Measurements from ENCODE around the gene PDCD10.

Gene PDCD10

GRCh38 chr3:167671878-167672427, 62.7 kb downstream of the PDCD10 start:
- DNase-seq = no peak

- no peak for DNase-seq
These were observed 65.0 kb downstream of the PDCD10 start for GRCh38 chr3:167669699-167670098.

- no peak for DNase-seq
These were observed 66.0 kb downstream of the PDCD10 start for GRCh38 chr3:167668651-167669050.

DNA sequence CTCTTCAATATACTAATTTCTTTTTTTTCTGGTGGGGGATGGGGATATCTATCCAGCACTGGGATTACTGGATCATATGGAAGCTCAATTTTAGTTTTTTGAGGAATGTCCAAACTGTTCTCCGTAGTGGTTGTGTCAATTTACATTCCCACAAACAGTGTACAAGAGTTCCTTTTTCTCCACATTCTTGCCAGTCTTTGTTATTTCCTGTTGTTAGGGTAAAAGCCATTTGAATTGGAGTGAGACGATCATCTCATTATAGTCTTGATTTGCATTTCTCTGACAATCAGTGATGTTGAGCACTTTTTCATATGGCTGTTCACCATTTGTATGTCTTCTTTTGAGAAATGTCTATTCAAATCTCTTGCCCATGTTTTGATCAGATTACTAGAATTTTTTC, 68.1 kb downstream of the PDCD10 start:
- DNase-seq = no peak

- DNase-seq = no peak
These were observed 71.7 kb downstream of the PDCD10 start for GRCh38 chr3:167662919-167663400.

DNA sequence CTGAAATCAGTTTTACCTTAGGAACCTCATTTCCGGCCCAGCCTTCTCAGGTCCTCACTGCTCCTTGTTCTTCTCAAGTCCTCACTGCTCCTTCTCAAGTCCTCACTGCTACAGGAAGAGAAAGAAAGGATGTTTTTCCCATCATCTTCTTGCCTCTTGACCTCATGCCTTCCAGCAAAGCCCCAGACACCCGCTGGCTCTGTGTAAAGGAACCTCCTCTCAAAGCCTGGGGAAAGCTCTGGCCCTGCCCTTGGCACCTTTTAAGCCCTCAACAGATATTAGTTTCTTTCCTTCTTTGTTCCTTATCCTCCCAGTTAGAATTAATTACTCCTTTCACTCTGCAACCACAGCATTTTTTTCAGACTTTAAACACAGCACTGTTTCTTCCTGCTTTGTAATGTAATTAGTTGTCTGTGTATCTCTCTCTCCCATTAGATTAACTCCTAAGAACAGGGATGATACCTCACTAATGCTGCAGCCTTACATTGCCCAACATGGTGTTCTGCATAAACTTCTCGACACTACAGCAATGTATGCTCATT, 76.9 kb downstream of the PDCD10 start:
- no peak for DNase-seq

DNA sequence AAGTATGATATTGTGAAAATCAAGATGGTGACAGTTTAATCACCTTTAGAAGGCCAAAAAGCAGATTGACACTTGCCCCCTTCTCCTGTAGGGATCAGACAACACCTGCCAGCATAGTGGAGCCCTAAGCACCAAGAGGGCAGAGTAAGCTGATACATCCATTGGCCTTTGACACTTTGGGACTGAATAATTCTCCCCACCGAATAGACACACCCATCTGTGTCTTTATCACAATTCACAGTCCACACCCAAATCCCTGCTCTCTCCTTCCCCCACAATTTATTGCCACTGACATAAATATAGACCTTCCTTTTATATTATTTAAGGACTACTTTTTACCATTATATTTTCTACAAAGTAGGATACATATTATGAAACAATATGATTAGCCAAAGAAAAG, 77.9 kb downstream of the PDCD10 start:
- DNase-seq = no peak

DNA sequence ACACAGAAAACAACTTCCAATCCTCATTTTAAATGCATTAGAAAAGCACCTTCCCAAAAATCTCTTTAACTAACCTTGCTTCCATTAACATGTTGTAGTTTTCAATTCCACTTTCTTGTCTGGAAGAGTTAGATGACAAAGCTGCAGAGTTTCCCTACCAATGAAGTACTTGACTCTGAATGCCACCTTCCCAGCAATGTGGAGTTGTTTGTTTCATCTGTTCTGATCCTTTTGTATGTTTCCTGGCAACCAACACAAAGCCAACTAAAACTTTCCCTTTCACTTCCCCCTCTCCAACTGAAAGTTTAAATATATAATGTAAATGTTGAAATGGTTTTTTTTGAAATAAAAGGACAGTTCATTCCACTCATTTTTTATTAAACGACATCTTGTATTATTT, 80.9 kb downstream of the PDCD10 start, which contains the start of gene WDR49:
TSS of gene WDR49 (minus strand) at position 183 of the 400 bp plus-strand sequence. CDS start 517 bp downstream, outside the sequence.
- DNase-seq = no peak

DNA sequence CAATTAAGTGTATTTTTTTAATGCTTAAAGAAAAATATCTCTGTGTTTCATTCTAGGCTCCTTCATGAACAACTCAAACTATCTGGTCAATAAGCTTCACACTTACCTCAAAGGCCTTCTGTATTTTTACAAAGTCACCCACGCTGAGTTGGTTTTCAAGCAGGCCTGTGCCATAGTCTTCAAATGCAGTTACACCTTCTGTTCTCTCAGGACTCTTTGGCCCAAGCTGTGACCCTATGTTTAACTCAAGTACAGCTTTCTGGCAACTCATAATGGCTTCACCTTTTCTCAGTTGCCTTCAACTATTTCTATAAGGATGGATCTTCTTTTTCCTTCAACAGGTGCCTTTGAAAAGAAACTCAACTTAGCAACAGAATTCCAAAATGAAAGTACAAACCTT, 81.5 kb downstream of the PDCD10 start:
- no peak for DNase-seq

DNA sequence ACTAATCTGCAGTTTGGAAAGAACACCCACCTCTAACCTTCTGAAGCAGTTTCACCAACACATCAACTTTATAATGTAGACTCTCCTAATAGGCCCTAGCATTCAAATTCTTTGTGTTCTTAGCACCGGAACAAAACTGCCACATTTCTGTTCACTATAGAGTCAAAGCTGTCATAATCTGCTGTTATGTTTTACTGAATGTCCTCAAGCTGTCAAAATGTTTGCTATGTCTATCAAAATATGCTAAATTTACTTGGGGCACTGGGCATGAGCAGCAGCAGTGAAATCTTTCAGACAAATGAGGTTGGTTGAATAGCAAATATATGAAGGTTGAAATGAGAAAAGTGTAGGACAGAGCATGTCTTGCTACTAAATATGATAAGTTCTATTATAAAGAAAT, 82.9 kb downstream of the PDCD10 start:
- no peak for DNase-seq

DNA sequence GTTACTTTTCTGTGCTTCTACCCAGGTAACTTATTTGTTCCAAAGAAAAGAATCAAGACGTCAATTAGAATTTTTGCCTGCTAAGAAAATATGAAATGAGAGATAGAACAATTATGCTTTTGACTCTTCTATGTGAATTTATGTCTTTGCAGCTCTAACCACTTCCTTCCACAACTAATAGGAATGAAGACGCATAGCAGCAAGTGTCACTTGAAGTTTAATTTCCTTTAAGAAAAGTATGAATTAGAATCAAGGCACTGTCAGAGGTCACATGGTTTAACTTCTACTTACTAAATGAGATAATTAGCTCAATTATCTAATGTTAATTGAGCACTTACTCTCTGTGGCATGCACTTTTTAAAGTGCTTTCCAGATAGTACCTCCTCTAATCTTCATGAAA, 84.2 kb downstream of the PDCD10 start:
- no peak for DNase-seq

DNA sequence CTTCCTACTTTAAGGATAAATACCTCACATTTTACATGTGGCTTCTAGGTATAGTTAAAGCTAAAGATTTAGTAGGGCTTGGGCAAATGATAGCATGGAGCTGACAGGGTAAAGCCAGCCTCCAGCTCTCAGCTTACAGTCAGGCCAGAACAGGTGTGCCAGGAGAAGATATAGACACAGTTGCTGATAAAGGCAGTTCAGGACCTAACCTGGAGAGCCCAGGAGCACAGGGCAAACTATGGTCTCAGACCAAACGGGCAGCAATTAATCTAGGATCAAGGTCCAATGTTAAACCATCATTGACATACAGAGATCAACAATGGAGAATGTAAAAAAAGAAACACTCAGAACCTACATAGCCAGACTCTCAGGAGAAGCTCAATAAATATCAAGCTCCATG, 84.9 kb downstream of the PDCD10 start:
- DNase-seq = no peak

GRCh38 chr3:167644611-167645010, 90.1 kb downstream of the PDCD10 start:
- no peak for DNase-seq
